Activated CD4-positive, alpha-beta T cell treated with anti-CD3 and anti-CD28 coated beads, Interleukin-2, amount 10 ng/mL, durations not matched to agents 7 days and 5 days (primary cell): ENCODE results near the gene TXK. TPM values are rescaled to one million over a fixed set of nuclear protein-coding genes. Genes with fewer than 3 reads are reported as not detected.

Source experiments
- CTCF ChIA-PET: fragments of 350-600 bp; sonication (Branson Sonifier 250); formaldehyde crosslinking; loops from one replicate; lab custom pipeline; 2021; ENCODE audit warnings: antibody characterized with exemption; lab: Charles Lee
- POLR2A ChIA-PET: fragments of 350-600 bp; sonication (Branson Sonifier 250); formaldehyde crosslinking; loops from one replicate; lab custom pipeline; 2021; ENCODE audit warnings: antibody characterized with exemption; lab: Charles Lee
- DNase-seq: peaks from one replicate; pipeline ENCODE4 v3.0.0-alpha.2; 2020
- H3K27ac Mint-ChIP-seq: one replicate; pipeline ENCODE4 v1.8.0; 2021; ENCODE audit warnings: mild to moderate bottlenecking, moderate library complexity, mixed read lengths
- H3K27me3 Mint-ChIP-seq: one replicate; pipeline ENCODE4 v1.8.0; 2021; ENCODE audit warnings: mixed read lengths
- H3K36me3 Mint-ChIP-seq: one replicate; pipeline ENCODE4 v1.8.0; 2021; ENCODE audit warnings: low read depth, mixed read lengths
- H3K4me1 Mint-ChIP-seq: one replicate; pipeline ENCODE4 v1.8.0; 2021; ENCODE audit warnings: mixed read lengths
- H3K4me3 Mint-ChIP-seq: one replicate; pipeline ENCODE4 v1.8.0; 2021; ENCODE audit warnings: mild to moderate bottlenecking, moderate library complexity, mixed read lengths
- H3K9me3 Mint-ChIP-seq: one replicate; pipeline ENCODE4 v1.8.0; 2021; ENCODE audit warnings: mixed read lengths
- total RNA-seq, 2 experiments: library from RNA; stranded (reverse); gene quantifications; one replicate each; pipeline ENCODE4 v1.2.3, GENCODE V29; 2021

TXK gene
- total RNA-seq, 2 experiments from 2014 or later: 42.0 to 50.1 TPM

GRCh38 chr4:48039561-48039960 lies 94.5 kb downstream of the TXK start:
- Mint-ChIP-seq H3K4me3 (no peak overlapping the region), H3K9me3 (no peaks in the 10 kb centered on the region), H3K27ac (no peak overlapping the region), H3K36me3 (peaks cover 2% of the 10 kb centered on the region), H3K4me1 (peaks cover 27% of the 10 kb centered on the region), H3K27me3 (peaks cover 27% of the 10 kb centered on the region)
- DNase-seq: no peak
- ChIA-PET POLR2A (no interaction called here), CTCF (no interaction called here)

GRCh38 chr4:48038666-48039065 lies 95.4 kb downstream of the TXK start:
- Mint-ChIP-seq H3K4me3 (no peak overlapping the region), H3K27me3 (peaks cover 21% of the 10 kb centered on the region), H3K36me3 (peaks cover 2% of the 10 kb centered on the region), H3K27ac (no peak overlapping the region), H3K9me3 (no peaks in the 10 kb centered on the region), H3K4me1 (peaks cover 26% of the 10 kb centered on the region)
- CTCF ChIA-PET: interaction anchor here (1.3 kb wide), 1 partner anchor 9 kb away, joined by 4 read pairs; no protein-coding TSS in a partner anchor
- POLR2A ChIA-PET: no interaction called here
- no peak for DNase-seq

- Mint-ChIP-seq H3K27ac (no peak overlapping the region), H3K36me3 (no peaks in the 10 kb centered on the region), H3K9me3 (no peaks in the 10 kb centered on the region), H3K27me3 (peaks cover 13% of the 10 kb centered on the region), H3K4me1 (peaks cover 18% of the 10 kb centered on the region), H3K4me3 (no peak overlapping the region)
- ChIA-PET CTCF (interaction anchor here (1.7 kb wide), 1 partner anchor 93 kb away, joined by 5 read pairs; no protein-coding TSS in a partner anchor), POLR2A (no interaction called here)
- DNase-seq: no peak
Observed at GRCh38 chr4:48037117-48037462, 97.0 kb downstream of the TXK start.

GRCh38 chr4:48035952-48036351 lies 98.1 kb downstream of the TXK start:
- Mint-ChIP-seq H3K27me3 (peaks cover 5% of the 10 kb centered on the region), H3K9me3 (no peaks in the 10 kb centered on the region), H3K27ac (no peak overlapping the region), H3K4me3 (no peak overlapping the region), H3K36me3 (no peaks in the 10 kb centered on the region), H3K4me1 (peaks cover 12% of the 10 kb centered on the region)
- no peak for DNase-seq
- ChIA-PET CTCF (interaction anchor here (1.7 to 2.7 kb wide), 2 partner anchors 11 to 94 kb away, joined by 5 to 16 read pairs; no protein-coding TSS in a partner anchor), POLR2A (no interaction called here)

- no peak overlapping the region for H3K27ac Mint-ChIP-seq
- peaks cover 10% of the 10 kb centered on the region for H3K4me1 Mint-ChIP-seq
- POLR2A ChIA-PET: no interaction called here
- peaks cover 7% of the 10 kb centered on the region for H3K27me3 Mint-ChIP-seq
- no peak overlapping the region for H3K4me3 Mint-ChIP-seq
- H3K36me3 Mint-ChIP-seq: no peaks in the 10 kb centered on the region
- CTCF ChIA-PET: interaction anchor here (0.7 to 3.4 kb wide), 9 partner anchors 13 to 81 kb away, joined by 3 to 16 read pairs (median 3); no protein-coding TSS in a partner anchor
- peak; percentile 67 for DNase-seq
- no peaks in the 10 kb centered on the region for H3K9me3 Mint-ChIP-seq
Observed at GRCh38 chr4:48033825-48034413, 100.1 kb downstream of the TXK start.

GRCh38 chr4:48033412-48033811 lies 100.6 kb downstream of the TXK start:
- no peaks in the 10 kb centered on the region for H3K36me3 Mint-ChIP-seq
- no peak overlapping the region for H3K27ac Mint-ChIP-seq
- H3K4me3 Mint-ChIP-seq: no peak overlapping the region
- H3K27me3 Mint-ChIP-seq: peaks cover 5% of the 10 kb centered on the region
- ChIA-PET POLR2A (no interaction called here), CTCF (interaction anchor here (1.1 to 3.4 kb wide), 6 partner anchors 14 to 82 kb away, joined by 3 to 16 read pairs (median 4); no protein-coding TSS in a partner anchor)
- peaks cover 14% of the 10 kb centered on the region for H3K4me1 Mint-ChIP-seq
- no peaks in the 10 kb centered on the region for H3K9me3 Mint-ChIP-seq
- DNase-seq: no peak

GRCh38 chr4:48032721-48033120 lies 101.3 kb downstream of the TXK start:
- peaks cover 5% of the 10 kb centered on the region for H3K27me3 Mint-ChIP-seq
- no peak overlapping the region for H3K4me3 Mint-ChIP-seq
- H3K4me1 Mint-ChIP-seq: peaks cover 18% of the 10 kb centered on the region
- CTCF ChIA-PET: interaction anchor here (3.4 kb wide), 1 partner anchor 14 kb away, joined by 12 read pairs; no protein-coding TSS in a partner anchor
- DNase-seq: no peak
- H3K36me3 Mint-ChIP-seq: no peaks in the 10 kb centered on the region
- POLR2A ChIA-PET: no interaction called here
- H3K9me3 Mint-ChIP-seq: no peaks in the 10 kb centered on the region
- no peak overlapping the region for H3K27ac Mint-ChIP-seq

- Mint-ChIP-seq H3K9me3 (no peaks in the 10 kb centered on the region), H3K4me1 (peaks cover 16% of the 10 kb centered on the region), H3K27me3 (peaks cover 5% of the 10 kb centered on the region), H3K36me3 (no peaks in the 10 kb centered on the region), H3K27ac (no peak overlapping the region), H3K4me3 (no peak overlapping the region)
- DNase-seq: no peak
- CTCF ChIA-PET: interaction anchor here (3.4 kb wide), 1 partner anchor 14 kb away, joined by 12 read pairs; no protein-coding TSS in a partner anchor
- POLR2A ChIA-PET: no interaction called here
Observed at GRCh38 chr4:48031802-48032525, 102.1 kb downstream of the TXK start.

GRCh38 chr4:48030470-48030869 lies 103.6 kb downstream of the TXK start:
- H3K4me1 Mint-ChIP-seq: peaks cover 12% of the 10 kb centered on the region
- CTCF ChIA-PET: no interaction called here
- no peak overlapping the region for H3K27ac Mint-ChIP-seq
- POLR2A ChIA-PET: no interaction called here
- H3K36me3 Mint-ChIP-seq: no peaks in the 10 kb centered on the region
- DNase-seq: no peak
- peaks cover 7% of the 10 kb centered on the region for H3K27me3 Mint-ChIP-seq
- no peak overlapping the region for H3K4me3 Mint-ChIP-seq
- H3K9me3 Mint-ChIP-seq: no peaks in the 10 kb centered on the region

GRCh38 chr4:48028696-48029095 lies 105.4 kb downstream of the TXK start:
- Mint-ChIP-seq H3K4me3 (no peak overlapping the region), H3K27me3 (peaks cover 7% of the 10 kb centered on the region), H3K36me3 (no peaks in the 10 kb centered on the region), H3K9me3 (no peaks in the 10 kb centered on the region), H3K27ac (no peak overlapping the region), H3K4me1 (peaks cover 9% of the 10 kb centered on the region)
- POLR2A ChIA-PET: no interaction called here
- DNase-seq: no peak
- CTCF ChIA-PET: interaction anchor here (1.2 kb wide), 1 partner anchor 9 kb away, joined by 4 read pairs; no protein-coding TSS in a partner anchor

GRCh38 chr4:48027653-48028052 lies 106.4 kb downstream of the TXK start:
- CTCF ChIA-PET: interaction anchor here (0.6 kb wide), 1 partner anchor 917 kb away, joined by 7 read pairs; no protein-coding TSS in a partner anchor
- no peaks in the 10 kb centered on the region for H3K9me3 Mint-ChIP-seq

GRCh38 chr4:48025005-48025404 lies 109.0 kb downstream of the TXK start:
- ChIA-PET CTCF (no interaction called here), POLR2A (no interaction called here)
- Mint-ChIP-seq H3K4me3 (no peak overlapping the region), H3K4me1 (peaks cover 16% of the 10 kb centered on the region), H3K27ac (no peak overlapping the region), H3K36me3 (no peaks in the 10 kb centered on the region), H3K9me3 (peaks cover 1% of the 10 kb centered on the region), H3K27me3 (peaks cover 5% of the 10 kb centered on the region)
- DNase-seq: no peak

More at GRCh38 chr4:48027653-48028052, 106.4 kb downstream of the TXK start:
- POLR2A ChIA-PET: no interaction called here
- no peak overlapping the region for H3K4me3 Mint-ChIP-seq
- H3K27me3 Mint-ChIP-seq: peaks cover 5% of the 10 kb centered on the region
- no peak for DNase-seq
- H3K36me3 Mint-ChIP-seq: no peaks in the 10 kb centered on the region
- H3K27ac Mint-ChIP-seq: no peak overlapping the region
- H3K4me1 Mint-ChIP-seq: peaks cover 8% of the 10 kb centered on the region

GRCh38 chr4:48024522-48024921 lies 109.5 kb downstream of the TXK start:
- Mint-ChIP-seq H3K9me3 (peaks cover 1% of the 10 kb centered on the region), H3K4me1 (peaks cover 16% of the 10 kb centered on the region), H3K27ac (no peak overlapping the region), H3K4me3 (no peak overlapping the region), H3K36me3 (no peaks in the 10 kb centered on the region), H3K27me3 (peaks cover 8% of the 10 kb centered on the region)
- no peak for DNase-seq
- CTCF ChIA-PET: no interaction called here
- POLR2A ChIA-PET: no interaction called here
